GM21717 (cell line): ENCODE measurements around the gene IGF2BP2.
"Not testable (repeated sequence)": the region's sequence is repeated elsewhere in the genome, so short reads cannot be mapped to it uniquely, and the experiment has no call there.

Experiments
- ATAC-seq: cut with Tn5 transposase; IDR thresholded peaks from one replicate; pipeline ENCODE4 v1.9.1; 2021; ENCODE audit warnings: mild to moderate bottlenecking, moderate library complexity; ENCODE audit not compliant: unreplicated experiment

The IGF2BP2 gene

DNA sequence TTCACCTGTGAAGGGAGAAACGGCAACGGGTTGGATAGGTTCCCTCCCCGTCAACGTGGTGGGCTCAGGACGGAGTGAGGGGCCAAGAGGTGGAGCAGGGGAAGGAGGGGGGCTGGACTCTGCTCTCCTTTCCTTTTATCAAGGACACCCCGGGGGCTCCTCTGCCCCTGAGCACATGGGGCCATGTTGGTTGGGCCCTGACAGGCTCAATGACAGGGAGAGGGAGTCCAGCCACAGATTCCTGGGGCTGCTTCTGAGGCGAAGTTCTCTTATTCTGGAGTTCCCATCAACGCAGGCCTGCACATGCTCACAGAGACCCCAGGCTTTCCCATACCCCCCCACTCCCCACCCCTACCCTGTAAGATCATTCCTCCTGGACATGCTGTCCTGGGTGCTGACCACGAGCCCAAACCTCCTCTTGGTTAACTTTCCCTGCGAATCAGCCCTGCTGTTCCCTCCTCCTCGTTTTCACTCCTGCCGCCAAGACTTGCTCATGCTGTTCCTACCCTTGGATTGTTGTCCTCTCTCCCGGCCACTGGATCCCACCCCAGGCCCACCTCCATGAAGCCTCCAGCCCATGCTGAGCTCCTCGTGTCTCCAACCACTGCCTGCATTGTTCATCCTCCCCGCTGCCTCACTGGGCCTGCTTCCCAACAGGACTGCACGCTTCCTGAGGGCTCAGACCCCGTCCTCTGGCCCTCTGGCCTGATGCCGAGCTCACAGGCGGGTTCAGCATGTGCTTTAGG lies 177.5 kb downstream of the IGF2BP2 start:
- ATAC-seq: no peak

DNA sequence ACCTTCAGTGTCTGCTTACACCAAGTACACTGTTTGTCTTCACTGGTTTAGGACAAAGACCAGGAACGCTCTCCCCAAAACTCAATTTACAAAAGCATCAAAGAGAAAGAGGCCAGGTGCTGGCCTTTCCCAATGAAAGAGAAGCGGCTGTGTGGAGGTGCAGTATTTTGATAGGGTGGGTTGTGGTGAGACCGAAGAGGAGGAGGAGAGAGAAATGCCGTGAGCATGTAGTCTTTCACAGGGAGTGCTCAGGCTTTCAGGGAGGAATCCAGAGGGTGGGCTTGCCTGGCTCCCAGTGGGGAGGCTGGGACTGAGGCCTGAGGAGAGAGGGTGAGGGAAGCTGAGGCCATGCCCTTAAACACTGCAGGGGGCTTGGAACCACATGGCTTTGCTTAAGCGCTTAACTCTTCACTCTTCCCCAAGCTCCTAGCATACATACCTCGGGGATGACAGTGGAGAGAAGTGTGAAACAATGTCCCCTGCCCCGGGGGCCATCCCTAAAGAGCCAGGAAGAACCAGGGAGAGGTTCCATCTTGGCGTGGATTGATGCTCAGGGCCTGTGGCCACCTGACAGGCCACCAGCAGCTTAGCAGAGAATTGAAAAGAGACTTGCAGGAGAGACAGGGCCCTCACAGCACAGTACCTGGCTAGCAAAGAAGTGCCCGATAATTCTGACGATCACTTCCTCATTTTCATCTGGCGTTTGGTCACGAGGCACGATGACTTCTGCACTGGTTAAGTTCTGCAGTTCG lies 178.3 kb downstream of the IGF2BP2 start:
- no peak for ATAC-seq

DNA sequence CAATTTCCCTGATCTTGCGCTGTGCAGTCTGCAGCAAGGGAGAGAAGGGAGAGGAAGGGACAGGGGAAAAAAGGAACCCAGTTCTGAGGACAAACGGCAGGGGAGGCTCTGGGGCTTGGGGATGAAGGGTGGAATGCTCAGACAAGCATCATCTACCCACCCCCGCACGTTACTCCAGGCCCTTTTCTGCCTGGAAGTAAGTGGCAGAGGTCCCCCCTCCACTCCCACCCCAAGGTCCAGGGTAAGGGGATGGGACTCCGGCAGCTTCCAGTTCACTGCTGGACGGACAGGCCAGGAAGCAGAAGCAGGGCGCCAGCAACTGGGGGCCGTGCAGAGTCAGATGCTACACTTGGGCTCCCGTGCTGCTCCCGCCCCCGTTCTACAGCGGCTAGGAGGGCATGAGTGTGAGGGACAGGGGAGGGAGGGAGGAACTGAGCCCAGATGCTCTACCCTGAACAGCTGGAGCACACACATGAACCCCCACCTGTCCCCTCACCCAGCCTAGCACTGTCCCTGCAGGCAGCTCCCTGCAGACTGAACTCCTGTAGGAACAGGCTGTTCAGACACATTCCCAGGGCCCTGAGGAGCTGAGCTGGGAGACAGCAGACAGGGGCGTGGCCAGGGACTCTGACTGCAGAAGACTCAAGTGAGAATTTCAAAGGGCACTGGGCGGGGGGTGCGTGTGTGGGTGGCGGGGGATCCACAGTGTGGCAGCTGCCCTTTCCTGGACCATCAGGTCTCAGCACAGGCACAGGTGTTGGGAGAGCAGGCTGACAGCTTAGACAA lies 179.1 kb downstream of the IGF2BP2 start:
- no peak for ATAC-seq

DNA sequence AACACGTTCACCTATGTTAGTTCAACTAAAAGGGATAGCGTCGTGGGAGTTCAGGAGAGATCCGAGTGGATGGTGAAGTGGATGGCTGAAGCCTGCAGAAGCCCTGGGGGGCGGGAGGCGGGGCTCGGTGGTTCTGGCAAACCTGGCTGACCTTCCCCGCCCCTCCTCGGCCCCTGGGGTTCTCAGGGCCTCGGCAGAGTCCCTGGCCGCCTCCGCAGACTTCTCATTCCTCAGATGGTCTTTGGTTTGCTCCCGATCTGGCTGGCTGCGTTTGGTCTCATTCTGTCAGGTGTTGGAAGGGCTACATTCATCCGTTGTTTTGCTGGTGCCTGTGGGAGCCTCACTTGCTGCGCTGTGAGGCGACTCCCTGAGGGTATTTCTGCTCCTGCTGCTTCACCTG lies 179.7 kb downstream of the IGF2BP2 start:
- not testable (repeated sequence) for ATAC-seq

DNA sequence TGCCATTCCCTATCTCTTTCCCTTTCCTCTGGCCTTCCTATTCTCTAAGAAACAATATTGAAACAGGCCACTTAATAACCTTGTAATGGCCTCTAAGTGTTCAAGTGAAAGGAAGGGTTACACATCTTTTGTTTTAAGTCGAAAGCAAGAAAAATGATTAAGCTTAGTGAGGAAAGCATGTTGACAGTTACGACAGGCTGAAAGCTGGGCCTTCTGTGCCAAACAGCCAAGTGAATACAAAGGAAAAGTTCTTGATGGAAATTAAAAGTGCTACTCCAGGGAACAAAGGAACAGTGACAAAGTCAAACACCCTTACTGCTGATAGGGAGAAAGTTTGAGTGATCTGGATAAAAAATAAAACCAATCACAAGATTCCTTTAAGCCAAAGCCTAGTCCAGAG lies 184.5 kb downstream of the IGF2BP2 start:
- ATAC-seq: no peak

DNA sequence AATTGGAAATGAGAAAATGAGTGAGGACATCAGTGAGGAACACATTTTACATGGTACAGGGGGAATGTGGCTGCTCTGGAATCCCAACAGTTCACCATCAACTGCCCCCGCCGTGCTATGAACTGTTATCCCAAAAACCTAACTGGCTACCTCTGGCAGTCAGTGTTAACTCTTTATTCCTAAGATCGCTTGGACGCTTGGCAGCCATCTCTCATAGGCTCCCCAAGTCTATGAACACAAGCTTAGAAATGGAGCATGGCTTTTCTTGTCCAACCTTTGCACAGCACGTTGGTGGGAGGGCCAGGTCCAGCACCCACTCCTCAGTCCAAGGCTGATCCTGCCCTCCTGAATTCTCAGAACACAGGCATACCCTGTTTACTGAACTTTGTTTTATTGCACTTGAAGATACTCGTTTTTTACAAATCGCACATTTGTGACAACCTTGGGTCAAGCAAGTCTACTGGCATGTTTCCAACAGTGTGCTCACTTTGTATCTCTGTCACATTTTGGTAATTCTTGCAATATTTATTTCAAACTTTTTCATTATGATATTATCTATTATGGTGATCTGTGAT lies 185.1 kb downstream of the IGF2BP2 start:
- no peak for ATAC-seq

DNA sequence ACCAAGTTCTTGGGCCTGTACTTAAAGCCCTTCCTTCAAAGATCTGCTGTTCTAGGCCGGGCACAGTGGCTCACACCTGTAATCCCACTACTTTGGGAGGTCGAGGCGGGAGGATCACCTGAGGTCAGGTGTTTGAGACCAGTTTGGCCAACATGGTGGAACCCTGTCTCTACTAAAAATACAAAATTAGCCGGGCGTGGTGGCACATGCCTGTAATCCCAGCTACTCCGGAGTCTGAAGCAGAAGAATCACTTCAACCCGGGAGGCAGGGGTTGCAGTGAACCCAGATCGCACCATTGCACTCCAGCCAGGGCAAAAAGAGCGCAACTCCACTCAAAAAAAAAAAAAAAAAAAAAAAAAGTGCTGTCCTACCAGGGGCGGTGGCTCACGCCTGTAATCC lies 186.2 kb downstream of the IGF2BP2 start:
- ATAC-seq: not testable (repeated sequence)

DNA sequence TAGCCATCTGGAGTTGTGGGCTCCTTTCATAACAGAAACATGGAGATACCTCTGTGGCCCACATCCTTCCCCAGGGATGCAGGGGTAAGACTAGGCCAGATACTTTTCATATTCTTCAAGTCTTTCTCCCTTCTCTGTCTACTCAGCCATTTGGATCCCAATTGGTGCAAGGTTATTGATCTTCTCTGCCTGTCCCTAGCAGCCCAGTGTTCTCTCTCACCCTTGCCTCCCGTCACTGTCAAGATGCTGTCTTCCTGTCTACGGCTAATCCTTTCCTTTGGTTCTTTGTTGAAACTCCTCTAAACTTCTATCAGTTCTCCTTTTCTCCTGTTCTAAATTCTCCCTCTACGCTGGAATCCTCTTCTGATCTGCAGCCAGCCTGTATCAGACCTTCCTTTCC lies 187.5 kb downstream of the IGF2BP2 start:
- ATAC-seq: no peak

DNA sequence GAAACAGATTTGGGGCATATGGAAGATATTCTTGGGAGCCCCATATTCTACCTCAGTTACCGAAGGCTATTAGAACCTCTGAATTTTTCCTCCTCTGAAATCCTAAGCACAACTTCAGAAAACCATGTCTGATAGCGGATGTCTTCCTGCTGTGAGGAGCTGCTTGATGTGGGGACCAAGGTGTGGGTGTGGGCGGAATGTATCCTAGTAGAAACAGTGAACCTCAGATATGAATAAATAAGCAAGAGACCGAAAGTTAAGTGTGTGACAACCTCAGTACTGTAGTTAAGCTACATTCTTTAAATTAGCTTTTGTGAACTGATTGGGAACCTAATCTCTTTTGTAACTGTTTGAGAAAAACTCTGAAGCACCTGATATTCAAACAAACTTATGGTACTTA lies 191.8 kb downstream of the IGF2BP2 start:
- no peak for ATAC-seq

DNA sequence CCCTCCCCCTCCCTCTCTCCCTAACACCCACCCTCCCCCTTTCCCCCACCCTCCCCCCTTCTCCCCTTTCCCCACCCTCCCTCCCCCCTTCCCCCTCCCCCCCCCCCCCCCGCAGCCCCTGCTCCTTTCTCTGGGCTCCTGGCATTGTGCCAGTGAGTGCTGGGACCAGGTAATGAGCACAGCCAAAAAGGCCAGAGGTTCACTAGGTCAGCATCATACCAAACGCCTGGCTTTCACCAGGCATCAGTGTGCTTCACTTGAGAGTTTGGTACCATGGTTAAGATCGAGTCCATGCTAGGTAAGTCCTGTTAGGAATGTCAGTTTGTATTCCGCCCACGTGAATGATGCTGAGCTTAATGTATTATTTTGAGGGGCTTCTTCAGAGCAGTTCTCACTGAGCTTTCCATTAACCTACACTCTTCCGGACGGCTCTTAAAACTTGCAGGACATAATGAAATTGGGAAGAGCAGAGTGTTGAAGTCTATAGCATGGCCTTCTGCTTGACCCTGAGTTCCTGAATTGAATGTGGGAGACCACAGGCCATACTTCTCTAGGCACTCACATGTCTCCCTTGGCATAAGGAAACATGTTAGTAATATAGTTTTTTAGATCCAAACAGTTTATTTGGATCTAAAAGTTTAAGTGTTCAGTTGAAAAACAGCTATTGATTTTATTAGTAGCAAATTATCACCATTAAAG lies 193.2 kb downstream of the IGF2BP2 start:
- no peak for ATAC-seq

DNA sequence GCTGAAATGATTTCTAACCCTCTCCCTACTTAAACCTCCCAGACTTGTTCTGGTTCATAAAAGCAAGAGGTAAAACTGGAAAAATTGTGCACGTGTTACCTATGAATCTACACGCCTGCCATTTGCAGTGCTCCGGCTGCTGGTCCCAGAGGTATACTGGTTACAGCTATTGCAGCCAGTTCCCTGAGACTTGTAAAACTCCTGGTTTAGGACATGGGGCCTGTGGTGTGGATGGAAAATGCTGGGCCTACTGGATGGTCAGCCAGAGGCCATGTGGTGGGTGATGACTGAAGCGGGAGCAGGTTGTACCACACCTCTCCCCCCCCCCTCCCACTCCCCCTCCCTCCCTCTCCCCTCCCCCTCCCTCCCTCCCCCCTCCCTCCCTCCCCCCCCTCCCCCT lies 193.7 kb downstream of the IGF2BP2 start:
- no peak for ATAC-seq

DNA sequence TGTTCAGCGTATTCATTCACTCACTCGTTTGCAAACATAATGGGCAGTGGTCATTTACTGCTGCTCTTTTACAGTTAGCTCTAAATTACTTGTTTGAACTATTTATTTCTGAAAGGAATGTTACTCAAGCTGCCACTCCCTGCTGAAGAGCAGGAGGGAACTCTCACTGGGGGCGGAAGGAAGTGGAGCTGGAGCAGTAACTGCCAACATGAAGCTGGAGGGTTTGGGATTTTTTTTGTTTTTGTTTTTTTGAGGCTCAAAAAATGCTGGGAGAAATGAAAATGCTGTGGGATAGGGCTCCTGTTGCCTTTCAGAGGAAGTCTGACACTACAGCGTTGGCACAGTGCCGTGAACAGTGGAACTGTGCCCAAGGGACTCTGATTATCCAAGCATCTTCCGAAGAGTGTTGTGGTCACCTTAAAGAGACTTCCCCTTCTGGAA lies 194.6 kb downstream of the IGF2BP2 start:
- ATAC-seq: no peak

DNA sequence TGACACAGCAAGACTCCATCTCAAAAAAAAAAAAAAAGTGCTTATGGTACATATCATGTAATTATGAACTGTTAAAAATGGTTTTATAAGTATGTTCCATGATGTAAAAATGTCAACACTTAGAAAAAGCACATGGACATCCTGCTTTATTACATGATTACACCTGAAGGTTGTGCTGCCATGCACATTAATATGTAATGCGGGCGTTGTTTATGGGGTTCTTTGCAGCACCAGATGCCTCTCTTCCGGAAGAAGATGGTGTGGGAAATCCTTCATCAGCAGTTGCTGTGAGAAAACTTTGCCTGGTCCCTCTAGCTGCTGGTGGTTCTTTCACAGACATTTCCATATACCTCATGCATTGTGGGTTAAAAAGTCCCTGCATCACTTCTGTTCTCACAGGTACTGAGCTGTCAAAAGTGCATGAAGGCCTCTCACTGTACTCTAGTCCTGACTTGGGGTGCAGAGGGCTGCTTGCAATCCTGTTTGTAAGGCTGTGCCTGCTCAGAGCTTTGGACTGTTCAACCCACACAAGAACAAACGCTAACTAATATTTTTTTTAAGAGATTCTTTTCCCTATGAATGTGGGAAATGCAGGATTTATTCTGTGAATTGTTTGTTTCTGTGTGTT lies 195.2 kb downstream of the IGF2BP2 start:
- ATAC-seq: no peak

DNA sequence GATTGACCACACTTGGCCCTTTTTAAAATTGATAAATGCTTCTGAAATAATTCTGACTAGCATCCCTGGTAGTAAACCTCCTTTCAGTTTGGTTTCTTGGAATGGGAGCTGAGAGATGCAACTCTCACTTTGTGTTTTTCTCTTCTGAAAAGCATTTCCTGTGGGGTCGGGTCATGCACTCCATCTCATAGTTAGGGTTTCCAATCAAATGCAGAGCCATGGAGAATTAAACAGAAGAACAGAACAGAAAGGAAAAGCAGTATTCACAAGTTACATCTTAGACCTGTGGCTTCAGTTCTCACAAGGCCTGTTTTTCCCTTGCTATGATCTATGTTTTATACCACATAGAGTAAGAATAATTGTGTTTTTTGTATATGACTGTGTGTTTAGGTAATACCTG lies 199.1 kb downstream of the IGF2BP2 start:
- no peak for ATAC-seq

DNA sequence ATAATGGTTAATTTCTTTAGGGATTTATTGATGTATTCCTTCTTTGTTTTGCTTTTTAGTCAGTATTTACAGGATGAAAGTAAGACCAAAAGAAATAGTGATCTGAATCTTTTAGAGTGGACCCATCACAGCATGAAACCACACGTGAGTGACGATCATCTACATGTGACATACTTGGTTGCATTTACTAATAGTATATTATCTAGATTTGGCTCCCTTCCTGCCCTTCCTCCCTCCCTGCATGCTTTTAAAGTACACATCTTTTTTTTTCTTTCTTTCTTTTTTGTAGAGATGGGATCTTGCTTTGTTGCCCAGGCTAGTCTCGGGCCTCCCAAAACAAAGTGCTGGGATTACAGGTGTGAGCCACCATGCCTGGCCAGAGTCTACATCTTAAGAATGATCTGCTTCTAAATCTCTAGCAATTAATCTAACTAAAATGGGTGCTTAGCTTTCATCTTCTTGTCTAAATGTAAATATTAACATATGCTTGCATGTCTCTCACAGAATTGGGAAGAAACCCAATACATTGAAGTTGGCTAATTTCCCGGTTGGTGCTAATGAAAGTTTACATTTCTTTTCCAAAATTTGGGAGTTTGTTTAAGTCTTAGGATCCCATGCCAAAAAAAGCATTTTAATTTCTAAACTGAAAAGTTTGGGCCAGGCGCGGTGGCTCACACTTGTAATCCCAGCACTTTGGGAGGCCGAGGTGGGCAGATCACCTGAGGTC lies 200.7 kb downstream of the IGF2BP2 start:
- ATAC-seq: no peak

DNA sequence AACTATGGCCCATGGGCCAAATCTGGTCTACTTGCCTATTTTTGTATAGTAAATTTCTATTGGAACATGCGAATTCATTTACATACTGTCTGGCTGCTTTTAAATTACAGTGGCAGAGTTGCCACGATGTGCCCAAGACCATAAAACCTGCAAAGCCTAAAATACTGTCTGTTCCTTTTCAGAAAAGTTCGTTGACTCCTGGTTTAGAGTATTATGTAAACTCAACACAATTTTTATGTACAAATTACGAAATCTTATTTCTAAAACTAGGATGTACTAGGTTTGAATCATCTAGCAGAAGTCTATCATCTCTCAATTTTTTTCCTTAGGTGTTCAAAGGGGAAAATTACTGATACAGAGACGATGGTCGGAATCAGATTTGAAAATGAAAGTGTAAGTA lies 211.8 kb downstream of the IGF2BP2 start:
- ATAC-seq: no peak

DNA sequence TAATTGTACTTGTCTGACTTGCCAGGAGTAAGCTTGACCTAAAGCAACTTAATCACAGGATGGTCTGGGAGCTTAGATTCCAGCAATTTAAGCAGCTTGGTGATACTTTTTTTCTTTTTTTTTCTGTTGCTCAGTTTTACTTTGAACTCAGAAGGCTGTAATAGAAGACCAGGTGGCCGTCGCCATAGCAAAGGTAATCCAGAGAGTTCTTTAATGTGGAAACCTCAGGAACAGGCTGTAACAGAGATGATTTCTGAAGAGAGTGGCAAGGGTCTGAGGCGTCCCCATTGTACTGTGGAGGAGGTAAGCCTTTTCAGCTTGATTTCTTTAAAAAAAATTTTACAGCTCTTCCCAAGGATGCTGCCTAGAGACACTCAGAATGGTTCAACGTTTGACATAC lies 218.6 kb downstream of the IGF2BP2 start:
- ATAC-seq: no peak

DNA sequence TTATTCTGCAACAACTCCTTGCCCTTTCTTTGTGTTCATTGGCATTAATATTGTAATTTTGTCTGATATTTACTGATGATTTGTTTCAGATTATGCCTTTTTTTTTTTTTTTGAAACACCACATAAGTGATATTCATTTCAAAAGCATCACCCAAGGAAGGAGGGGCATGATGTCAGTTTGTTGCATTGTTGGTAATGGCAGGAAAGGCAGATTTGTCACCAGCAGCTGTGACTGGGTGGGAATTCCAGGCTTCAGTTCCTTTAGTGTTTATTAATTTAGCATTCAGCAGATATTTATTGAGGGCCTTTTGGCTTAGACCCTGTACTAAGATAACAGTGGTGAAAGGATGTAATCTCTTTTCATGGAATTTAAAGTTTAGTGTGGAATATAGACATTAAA lies 219.3 kb downstream of the IGF2BP2 start:
- no peak for ATAC-seq

DNA sequence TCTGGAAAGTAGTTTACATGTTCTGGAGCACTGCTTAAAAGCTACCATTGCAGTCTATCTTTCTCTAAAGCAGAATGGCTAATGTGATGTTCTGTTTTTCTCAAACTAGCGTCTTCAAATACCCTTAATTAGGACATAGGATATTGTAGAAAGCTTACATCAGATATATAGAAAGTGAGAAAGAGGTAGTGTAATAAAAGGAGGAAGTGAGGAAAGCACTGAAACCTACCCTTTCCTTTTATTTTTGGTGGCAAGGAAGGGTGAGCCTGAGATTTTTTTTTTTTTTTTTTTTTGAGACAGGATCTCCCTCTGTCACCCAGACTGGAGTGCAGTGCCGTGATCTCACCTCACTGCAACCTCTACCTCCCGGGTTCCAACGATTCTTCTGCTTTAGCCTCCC lies 229.3 kb downstream of the IGF2BP2 start:
- ATAC-seq: peak; percentile 73

DNA sequence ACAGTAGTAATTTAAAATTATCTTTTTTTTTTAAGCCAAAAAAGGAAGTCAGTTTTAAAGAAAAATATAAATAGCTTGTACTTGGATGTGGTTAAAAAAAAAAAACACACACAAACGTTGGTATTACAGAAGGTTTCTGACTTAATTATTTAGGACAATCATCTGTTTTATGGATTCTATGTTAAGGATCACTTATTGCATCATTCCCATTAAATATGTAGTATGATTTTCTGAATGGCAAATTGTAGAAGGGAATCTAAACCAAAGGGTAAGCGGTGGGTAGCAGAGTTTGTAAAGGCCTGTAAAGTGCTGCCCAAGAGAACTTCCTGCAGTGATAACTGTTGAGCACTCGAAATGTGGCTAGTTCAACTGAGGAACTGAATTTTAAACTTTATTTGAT lies 230.8 kb downstream of the IGF2BP2 start:
- no peak for ATAC-seq
